Osteoblast (primary cell): ENCODE results near the gene ALOX15. TPM values are rescaled to one million over a fixed set of nuclear protein-coding genes. Genes with fewer than 3 reads are reported as not detected.
"Not testable (repeated sequence)": the region's sequence is repeated elsewhere in the genome, so short reads cannot be mapped to it uniquely, and the experiment has no call there.

Source experiments
- DNase-seq: peaks from one replicate; pipeline ENCODE4 v3.0.0; 2011; ENCODE audit warnings: low spot score, mixed read lengths; ENCODE audit not compliant: insufficient read length; ENCODE audit errors: missing footprints
- H2AFZ ChIP-seq: 2 replicates; pipeline ENCODE4 v1.6.0; 2011; ENCODE audit warnings: mild to moderate bottlenecking, low read length
- H3K27ac ChIP-seq: 2 replicates; pipeline ENCODE4 v1.5.1; 2011; ENCODE audit warnings: mild to moderate bottlenecking, low read depth, low read length, moderate library complexity
- H3K27me3 ChIP-seq: 2 replicates; pipeline ENCODE4 v1.6.0; 2012; ENCODE audit warnings: mild to moderate bottlenecking, control low read depth, inconsistent platforms, low read length, moderate library complexity; ENCODE audit not compliant: insufficient read depth
- H3K36me3 ChIP-seq: 2 replicates; pipeline ENCODE4 v1.5.1; 2011; ENCODE audit warnings: mild to moderate bottlenecking, low read length, control low read depth, moderate library complexity; ENCODE audit not compliant: insufficient read depth
- H3K4me1 ChIP-seq: 2 replicates; pipeline ENCODE4 v1.5.1; 2011; ENCODE audit warnings: mild to moderate bottlenecking, low read length, control low read depth, moderate library complexity; ENCODE audit not compliant: insufficient read depth
- H3K4me2 ChIP-seq: 2 replicates; pipeline ENCODE4 v1.6.0; 2011; ENCODE audit warnings: mild to moderate bottlenecking, low read length; ENCODE audit not compliant: insufficient read depth
- H3K4me3 ChIP-seq: fragments of 200-600 bp; sonication (generic); 3 replicates; pipeline ENCODE4 v1.5.1; 2012; ENCODE audit warnings: mild to moderate bottlenecking, low read length, inconsistent platforms; ENCODE audit not compliant: insufficient read depth
- H3K79me2 ChIP-seq: 2 replicates; pipeline ENCODE4 v1.6.0; 2012; ENCODE audit warnings: mild to moderate bottlenecking, low read length, control low read depth, inconsistent platforms; ENCODE audit not compliant: insufficient read depth
- H3K9me3 ChIP-seq: 2 replicates; pipeline ENCODE4 v1.5.1; 2011; ENCODE audit warnings: low read depth, low read length, control low read depth
- H4K20me1 ChIP-seq: 2 replicates; pipeline ENCODE4 v1.6.0; 2012; ENCODE audit warnings: mild to moderate bottlenecking, low read length, control low read depth; ENCODE audit not compliant: insufficient read depth
- CTCF ChIP-seq: IDR thresholded peaks from 2 replicates; pipeline ENCODE4 v1.5.1; 2011; ENCODE audit warnings: mild to moderate bottlenecking, low read depth, low read length, moderate library complexity; ENCODE audit errors: extremely low read depth
- total RNA-seq: library from RNA; depleted of rRNA; stranded (reverse); fragments of >200 nt; gene quantifications from 2 replicates; pipeline ENCODE4 v1.2.3, GENCODE V29; 2012

The ALOX15 gene
- total RNA-seq, 1 donor: not detected

GRCh38 chr17:4631836-4632580, 9.5 kb downstream of the ALOX15 start:
- no peaks in the 10 kb centered on the region for H4K20me1 ChIP-seq
- H3K27me3 ChIP-seq: peaks cover 26% of the 10 kb centered on the region
- no peaks in the 10 kb centered on the region for H3K4me1 ChIP-seq
- no peaks in the 10 kb centered on the region for H3K36me3 ChIP-seq
- no peak overlapping the region for H3K4me3 ChIP-seq
- peak; percentile 71 for DNase-seq
- no peak for TF ChIP-seq CTCF
- no peaks in the 10 kb centered on the region for H3K79me2 ChIP-seq
- no peak overlapping the region for H3K4me2 ChIP-seq
- no peaks in the 10 kb centered on the region for H3K9me3 ChIP-seq
- no peak overlapping the region for H3K27ac ChIP-seq
- no peak overlapping the region for H2AFZ ChIP-seq

DNA sequence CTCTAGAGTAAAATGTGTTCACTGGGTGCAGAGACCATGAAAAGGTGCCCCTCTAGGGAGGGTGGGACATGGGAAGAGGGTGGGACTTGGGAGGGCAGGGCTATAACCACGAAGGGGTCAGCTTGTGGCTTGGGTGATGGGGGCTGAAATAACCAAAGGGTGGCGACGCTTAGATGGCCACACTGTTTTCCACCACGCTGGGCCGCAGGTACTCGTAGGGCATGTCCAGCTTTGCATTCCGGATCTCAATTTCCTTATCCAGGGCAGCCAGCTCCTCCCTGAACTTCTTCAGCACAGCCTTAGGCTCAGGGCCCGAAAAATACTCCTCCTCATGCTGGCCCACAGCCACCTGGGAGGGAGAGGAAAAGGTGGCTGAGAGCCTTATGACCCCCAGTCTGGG, 10.0 kb downstream of the ALOX15 start:
- no peak for TF ChIP-seq CTCF
- no peak overlapping the region for H2AFZ ChIP-seq
- no peak overlapping the region for H3K4me3 ChIP-seq
- H3K4me2 ChIP-seq: no peak overlapping the region
- no peaks in the 10 kb centered on the region for H3K4me1 ChIP-seq
- no peaks in the 10 kb centered on the region for H3K9me3 ChIP-seq
- H3K27ac ChIP-seq: no peak overlapping the region
- H4K20me1 ChIP-seq: no peaks in the 10 kb centered on the region
- DNase-seq: no peak
- H3K36me3 ChIP-seq: no peaks in the 10 kb centered on the region
- peaks cover 23% of the 10 kb centered on the region for H3K27me3 ChIP-seq
- no peaks in the 10 kb centered on the region for H3K79me2 ChIP-seq

- H3K36me3 ChIP-seq: no peaks in the 10 kb centered on the region
- H2AFZ ChIP-seq: no peak overlapping the region
- H3K4me2 ChIP-seq: no peak overlapping the region
- no peak for TF ChIP-seq CTCF
- no peaks in the 10 kb centered on the region for H3K79me2 ChIP-seq
- no peak for DNase-seq
- no peak overlapping the region for H3K27ac ChIP-seq
- peaks cover 22% of the 10 kb centered on the region for H3K4me1 ChIP-seq
- H3K4me3 ChIP-seq: no peak overlapping the region
- H3K9me3 ChIP-seq: no peaks in the 10 kb centered on the region
- H4K20me1 ChIP-seq: no peaks in the 10 kb centered on the region
- H3K27me3 ChIP-seq: peaks cover 7% of the 10 kb centered on the region
Observed at GRCh38 chr17:4626734-4627256, 14.7 kb downstream of the ALOX15 start.

DNA sequence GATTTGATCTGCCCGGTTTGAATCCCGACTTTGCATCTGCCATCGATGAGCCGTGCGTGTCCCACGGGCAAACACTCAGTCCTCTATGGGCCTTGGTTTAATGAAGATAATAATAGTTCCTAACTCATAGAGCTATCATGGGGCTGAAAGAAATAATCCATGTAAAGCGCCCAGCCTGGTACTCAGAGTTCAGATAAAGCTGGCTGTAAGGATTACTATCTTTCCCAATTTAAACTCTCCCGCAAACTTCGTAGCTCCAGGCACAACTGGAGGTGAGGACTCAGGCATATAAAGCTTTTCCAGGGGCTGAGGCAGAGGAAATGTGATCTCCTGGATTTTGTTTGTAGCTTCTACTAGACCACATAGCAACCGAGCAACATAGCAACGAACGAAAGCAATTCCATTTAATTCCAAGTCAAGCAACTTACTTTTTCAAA, 16.3 kb downstream of the ALOX15 start:
- H3K4me1 ChIP-seq: peaks cover 22% of the 10 kb centered on the region
- no peaks in the 10 kb centered on the region for H3K9me3 ChIP-seq
- TF ChIP-seq CTCF: no peak
- H3K36me3 ChIP-seq: no peaks in the 10 kb centered on the region
- H3K27me3 ChIP-seq: peaks cover 7% of the 10 kb centered on the region
- DNase-seq: no peak
- H2AFZ ChIP-seq: no peak overlapping the region
- H3K4me2 ChIP-seq: no peak overlapping the region
- H4K20me1 ChIP-seq: no peaks in the 10 kb centered on the region
- H3K4me3 ChIP-seq: no peak overlapping the region
- H3K79me2 ChIP-seq: no peaks in the 10 kb centered on the region
- H3K27ac ChIP-seq: peak overlapping the region; percentile 5

DNA sequence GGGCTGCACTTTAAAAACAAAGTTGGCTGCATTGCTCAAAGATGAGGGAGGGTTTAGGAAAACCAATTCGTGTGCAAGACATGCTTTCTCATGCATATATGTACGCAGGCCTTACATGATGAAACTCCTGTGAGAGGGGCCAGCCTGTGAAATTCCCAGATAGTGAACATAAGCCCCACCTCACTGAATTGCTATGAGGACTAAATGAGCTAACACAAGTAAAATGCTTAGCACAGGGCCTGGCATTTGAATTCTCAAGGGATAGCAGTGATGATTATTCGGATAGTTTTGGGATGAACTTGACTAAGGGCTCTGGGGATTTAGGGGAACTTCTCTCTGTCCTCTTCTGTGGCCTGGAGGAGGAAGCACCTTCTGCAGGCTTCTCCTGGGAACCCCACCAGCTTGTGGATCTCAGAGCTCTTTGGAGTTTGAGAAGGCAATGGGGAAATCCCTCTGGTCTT, 17.0 kb downstream of the ALOX15 start:
- H3K4me3 ChIP-seq, H3K79me2 ChIP-seq, H3K4me2 ChIP-seq, H4K20me1 ChIP-seq, DNase-seq, H3K27me3 ChIP-seq, H3K36me3 ChIP-seq, H2AFZ ChIP-seq, H3K9me3 ChIP-seq: not testable (repeated sequence)
- Histone ChIP-seq H3K4me1 (peaks cover 22% of the 10 kb centered on the region), H3K27ac (peak overlapping the region; percentile 5)
